GM18507 (cell line): ENCODE results near the gene FAM53B.

Experiments
- DNase-seq: peaks from one replicate; pipeline ENCODE4 v3.0.0; 2011; ENCODE audit warnings: low read depth; ENCODE audit not compliant: insufficient read length; ENCODE audit errors: extremely low spot score
- FAIRE-seq: peaks from 2 replicates; lab custom pipeline; 2011; peaks lifted over from hg19 to GRCh38; lab: Jason Lieb, UNC

FAM53B gene

DNA sequence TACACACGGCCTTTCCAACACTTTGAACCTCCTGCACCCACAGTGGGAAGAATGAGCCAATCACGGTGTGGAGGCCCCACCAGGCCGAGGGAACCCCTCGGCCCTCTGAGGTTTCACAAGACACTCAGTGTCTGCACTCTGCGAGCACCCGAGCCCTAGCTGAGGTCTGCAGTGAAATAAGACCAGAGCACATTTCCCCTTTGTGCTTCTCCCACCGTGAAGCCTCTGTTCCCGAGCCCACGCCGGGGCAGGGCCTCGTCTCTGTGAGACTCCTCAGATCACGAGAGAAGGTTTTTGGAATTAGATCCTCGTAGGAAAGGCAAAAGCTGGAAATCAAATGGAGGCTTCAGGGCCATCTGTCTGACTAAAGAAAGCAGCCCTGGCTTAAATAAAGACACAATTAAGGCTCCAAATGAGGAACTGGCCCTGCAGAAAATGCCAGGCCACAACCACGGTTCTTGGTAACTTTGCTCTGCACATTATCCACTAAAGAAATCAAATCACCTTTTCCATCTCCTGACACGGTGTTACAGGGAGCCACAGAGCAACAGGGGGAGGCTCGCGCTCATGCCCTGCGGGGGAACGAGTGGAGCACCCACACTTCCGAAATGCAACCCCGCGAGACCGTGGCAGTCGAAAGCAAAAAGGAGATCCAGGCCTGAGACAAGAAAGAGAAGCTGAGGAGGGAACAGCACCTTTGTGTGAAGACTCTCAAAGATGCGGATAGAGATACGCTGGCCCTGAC lies 43.7 kb downstream of the FAM53B start:
- peak; percentile 31 for FAIRE-seq

DNA sequence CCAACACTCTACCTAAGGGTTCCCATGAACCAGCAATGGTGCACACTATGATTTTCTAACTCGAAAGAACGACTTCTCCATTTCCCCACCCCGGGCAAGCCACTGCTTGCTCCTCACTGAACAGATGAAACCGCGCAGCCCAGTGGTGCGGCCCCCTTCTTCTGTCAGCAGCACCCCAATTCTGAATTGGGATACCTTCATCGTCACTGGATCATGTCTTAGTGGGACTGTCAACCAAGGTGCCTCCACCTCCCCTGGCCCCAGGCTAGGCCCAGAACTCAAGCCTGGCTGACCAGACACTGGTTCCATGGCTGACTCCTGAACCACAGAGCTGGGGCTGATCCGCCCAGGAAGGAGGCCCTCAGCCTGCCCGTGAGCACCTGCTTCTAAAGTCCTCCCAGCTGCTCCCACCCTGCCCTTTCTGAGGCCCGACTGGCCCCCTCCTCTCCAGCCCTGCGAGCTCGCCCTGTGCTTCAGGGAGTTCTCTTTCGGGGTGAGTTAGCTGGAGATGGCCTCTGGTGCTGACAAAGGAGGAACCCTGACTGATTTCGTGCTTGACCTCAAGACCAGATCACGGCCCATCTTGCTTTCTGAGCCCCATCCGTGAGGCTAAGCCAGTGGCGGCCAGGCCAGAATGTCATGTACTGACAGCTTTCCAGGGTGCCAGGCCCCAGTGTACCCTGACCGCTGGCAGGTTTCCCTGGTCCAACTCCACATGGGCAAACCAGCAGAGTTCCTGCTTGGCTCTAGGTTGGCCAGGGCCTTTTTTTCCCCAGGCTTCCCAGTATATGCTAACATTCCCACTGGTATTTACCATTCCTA lies 44.5 kb downstream of the FAM53B start:
- FAIRE-seq = no peak
- DNase-seq = no peak

More for the DNA sequence above, 43.7 kb downstream of the FAM53B start:
- DNase-seq = no peak

DNA sequence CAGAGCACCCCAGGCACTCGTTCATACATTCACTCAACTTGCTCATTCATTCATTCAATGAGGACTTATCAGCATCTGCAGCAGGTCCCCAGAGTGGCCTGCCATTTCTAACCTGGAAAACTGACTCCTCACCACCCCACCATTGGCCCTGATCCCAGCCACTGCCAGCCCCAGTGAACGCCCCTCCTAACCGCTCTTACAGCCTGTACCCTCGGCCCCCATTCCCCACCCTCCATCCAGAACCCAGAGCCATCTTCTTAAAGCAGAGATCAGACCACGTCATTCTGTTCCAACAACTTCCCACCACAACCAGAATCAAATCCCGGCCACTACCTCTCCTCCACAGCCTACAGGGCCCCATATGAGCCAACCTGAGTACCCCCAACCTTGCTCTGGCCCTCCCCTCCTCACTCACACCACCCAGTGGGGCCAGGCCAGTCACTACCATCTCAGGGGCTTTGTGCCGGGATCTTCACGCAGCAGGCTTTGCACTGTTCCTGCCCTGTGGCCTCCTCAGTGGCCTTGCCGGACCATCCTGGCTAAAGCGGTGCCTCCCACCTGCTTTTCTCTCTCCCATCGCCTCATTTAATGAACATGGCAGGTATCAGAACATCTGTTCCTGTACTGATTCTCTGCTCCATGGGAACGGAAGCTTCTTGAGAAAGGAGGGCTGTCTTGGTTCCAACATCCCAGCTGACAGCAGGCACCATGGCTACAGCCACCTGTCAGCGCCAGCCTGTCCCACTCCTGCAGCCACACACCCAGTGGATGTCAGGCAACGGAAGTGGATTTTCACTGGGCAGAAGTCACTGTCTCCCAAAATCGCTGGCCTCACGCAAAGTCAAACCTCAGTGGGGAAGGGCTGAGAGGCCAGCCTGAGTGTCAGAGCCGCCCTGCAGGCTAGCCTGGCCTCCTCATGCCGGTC lies 45.4 kb downstream of the FAM53B start:
- no peak for FAIRE-seq

DNA sequence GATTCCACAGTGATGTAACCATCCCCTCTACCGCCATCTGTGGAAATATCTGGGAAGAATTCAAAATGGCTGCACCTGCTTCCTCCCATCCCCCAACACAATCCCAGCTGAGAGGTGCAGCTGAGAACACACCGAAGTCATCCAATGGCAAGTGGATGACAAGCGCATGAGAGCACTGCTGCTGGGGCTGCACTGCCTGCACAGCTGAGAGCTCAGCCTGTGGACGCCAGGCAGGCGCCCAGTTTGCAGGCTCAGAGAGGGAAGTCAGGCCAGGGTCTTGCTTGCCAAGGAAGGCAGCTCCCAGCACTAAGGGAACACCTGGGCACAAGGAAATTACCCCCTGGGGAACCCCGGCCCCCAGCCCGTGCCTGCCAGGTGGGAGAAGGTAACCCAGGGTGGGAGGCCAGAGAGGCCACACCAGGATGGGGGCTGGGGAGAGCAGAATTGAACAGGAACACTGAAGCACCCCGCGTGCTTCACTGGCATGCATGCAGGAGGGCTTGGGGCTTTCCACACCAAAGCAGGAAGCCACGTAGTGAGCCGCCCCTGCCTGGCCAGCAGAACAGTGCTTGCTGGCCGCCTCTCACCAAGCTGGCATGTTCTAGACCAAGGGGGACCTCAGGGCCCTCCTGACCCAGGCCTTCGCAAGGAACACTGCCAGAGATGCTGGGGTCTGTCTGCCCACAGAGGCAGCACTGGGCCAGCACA lies 46.2 kb downstream of the FAM53B start:
- FAIRE-seq = peak; percentile 75
- no peak for DNase-seq

More for the DNA sequence above, 45.4 kb downstream of the FAM53B start:
- DNase-seq = no peak

DNA sequence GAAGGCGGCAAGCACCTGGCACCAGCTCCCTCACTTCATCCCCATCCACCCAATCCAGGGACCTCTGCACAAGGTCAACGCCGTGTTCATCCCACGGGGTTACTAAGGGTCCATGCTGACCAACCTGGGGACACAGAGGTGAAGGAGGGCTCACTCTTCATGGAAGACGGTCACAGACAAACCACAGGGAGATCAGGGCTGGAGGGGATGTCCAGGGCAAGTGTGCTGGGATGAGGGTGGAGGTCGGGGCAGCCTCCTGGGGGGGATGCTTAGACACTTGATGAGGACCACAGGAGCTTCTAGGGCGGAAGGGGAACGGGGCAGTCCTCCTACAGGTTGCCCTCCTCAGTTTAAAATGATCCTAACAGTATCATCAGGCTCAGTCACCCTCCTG lies 46.7 kb downstream of the FAM53B start:
- no peak for DNase-seq
- FAIRE-seq = no peak

DNA sequence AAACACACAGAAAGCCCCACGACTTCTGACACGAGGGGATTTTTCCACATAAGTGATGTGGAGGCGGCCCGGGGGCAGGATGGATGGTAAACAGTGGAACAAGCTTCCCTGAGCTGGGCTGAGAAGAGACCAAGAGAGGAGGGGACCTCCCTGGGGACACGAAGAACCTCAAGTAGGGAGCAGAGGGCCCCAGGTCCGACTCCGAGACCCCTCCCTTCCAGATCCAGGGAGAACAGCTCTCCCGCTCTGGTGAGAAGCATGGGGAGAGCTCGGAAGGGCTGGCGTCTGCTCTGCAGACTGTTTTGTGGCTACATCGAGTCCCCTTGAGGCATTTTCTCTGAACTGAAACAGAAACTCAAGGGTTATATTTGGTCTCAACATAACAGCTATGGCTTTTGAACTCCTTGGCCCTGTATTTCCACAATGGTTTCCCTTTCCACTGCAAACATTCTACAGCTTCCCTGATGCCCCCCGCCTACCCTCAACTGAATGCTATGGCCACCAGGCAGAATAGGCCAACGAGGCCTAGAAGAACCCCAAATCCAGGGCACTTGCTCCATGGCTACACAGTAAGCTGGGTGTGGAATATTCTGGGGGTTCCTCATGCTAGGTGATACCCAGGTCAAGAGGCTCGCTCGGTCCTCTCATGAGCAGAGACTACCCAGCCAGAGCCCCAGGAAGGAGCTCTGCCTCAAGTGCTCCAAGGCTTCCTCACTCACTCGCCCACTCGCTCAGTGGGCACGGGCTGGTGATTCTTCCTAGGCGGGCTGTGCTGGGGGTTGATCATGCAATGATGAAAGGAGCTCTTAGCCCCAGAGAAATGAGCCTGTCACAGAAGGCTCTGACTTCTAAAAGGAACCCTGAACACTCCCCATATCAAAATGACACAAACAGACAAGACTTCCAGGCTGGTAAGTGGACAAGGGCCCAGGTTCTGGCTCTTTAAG lies 47.5 kb downstream of the FAM53B start:
- FAIRE-seq = peak; percentile 97

DNA sequence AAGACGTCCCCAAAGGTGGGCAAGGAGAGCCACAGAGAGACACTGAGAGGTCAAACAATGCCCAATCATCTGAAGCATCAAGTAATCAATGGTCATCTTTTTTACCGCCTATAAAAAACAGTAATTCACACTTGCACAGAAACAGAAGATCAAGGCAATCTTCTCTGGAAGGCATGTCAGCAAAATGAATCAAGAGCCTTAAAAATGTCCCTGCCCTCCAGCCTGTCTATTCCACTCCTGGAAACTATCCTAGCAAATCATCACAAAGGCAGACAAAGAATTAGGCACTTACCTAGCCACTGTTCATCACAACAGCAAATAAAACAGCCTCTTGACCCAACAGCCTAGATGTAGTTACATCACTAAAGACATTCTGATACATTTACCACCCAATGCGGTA lies 48.9 kb downstream of the FAM53B start:
- FAIRE-seq = no peak
- DNase-seq = no peak

More for the DNA sequence above, 47.5 kb downstream of the FAM53B start:
- peak; percentile 58 for DNase-seq

DNA sequence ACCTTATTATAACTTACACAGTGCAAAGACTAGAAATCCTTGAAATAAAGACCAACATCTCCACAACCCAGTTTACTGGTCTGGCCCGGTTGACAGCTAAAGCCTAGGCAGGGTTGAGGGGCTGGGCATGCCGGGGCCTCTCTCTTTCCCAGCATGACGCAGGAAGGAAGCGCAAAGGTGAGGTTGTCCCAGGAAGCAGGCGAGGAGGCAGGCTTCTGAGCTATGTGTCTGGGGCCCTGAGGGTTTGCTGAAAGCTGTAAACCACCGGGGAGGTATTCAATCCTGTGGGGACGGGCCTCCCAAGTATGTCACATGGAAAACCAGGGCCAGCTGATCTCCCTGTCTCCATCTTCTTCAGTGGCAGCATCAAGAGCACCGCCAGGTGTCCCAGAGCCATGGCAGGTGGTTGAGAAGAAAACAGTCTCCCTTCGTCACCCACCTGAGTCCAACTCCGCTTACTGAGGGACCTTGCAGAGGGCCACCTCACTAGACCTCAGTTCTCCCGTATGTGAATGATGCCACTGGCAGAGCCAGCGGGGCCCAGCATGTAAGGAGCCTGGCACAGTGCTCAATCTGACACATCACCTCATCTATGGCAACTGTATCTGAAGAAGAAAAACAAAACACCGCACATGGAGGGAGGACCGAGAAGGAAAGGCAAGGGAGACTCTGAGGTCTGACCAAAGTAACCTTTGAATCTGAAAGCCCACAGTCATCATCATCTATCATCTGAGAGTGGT lies 49.5 kb downstream of the FAM53B start:
- DNase-seq = no peak
- no peak for FAIRE-seq

DNA sequence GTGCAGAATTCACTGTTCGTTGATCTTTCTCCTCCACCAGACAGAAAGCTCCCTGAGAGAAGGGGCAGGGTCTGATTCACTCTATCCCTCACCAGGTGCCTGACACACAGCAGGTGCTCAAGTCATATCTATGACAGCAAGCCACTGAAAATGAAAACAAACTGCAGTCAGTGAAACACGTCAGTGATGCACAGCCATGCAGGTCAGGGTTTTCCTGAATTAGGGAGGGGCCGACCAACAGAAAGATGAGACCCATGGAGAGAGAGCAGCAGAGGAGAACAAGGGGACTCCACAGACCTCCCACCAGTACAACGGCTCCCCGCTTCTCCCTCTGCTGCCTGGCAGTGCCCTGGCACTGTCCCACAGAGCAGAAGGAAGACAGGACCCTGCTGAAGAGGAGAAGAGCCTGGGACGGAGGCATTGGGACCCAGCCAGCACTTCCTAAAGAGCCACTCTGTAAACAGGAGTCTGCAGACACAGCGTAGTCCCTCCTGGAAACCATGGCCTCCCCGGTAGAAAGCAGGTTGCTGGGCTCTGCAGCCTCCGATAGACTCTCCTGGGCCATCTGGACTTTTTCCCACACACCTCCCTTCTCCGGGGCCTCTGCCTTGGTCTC lies 50.3 kb downstream of the FAM53B start:
- peak; percentile 46 for FAIRE-seq

DNA sequence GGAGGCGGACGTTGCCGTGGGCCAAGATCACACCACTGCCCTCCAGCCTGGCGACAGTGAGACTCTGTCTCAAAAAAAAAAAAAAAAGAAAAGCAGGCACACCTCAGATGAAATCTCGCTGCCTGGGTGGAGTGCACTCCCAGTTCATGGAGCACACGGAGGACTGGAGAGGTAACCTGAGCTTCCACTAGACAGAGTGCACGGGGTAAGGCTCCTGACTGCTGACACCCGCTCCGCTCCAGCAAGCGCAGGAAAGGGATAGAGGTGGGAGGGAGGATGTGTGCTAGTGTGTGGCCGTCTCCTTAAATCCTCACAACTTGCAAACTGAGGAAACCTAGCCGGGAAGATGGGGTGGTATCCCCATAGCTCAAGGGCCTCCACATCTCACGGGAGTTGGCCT lies 50.8 kb downstream of the FAM53B start:
- DNase-seq = no peak
- FAIRE-seq = no peak

More for the DNA sequence above, 50.3 kb downstream of the FAM53B start:
- DNase-seq = no peak

DNA sequence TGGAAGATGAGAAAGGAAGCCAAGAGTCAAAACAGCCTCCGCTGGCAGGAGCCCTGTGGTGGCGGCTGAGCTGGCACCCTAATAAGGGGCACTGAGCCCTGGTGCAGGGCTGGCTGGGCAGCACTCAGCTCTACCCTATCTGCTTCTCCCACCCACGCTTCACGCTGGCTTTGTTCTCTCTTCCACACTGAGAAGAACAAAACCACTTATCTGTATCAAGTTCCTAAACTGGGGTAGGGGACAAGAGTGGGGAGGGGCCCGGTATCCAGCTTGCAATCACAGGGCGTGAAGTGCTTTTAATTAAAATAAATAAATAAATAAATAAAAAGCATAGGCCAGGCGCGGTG lies 52.1 kb downstream of the FAM53B start:
- FAIRE-seq = no peak
- DNase-seq = no peak

DNA sequence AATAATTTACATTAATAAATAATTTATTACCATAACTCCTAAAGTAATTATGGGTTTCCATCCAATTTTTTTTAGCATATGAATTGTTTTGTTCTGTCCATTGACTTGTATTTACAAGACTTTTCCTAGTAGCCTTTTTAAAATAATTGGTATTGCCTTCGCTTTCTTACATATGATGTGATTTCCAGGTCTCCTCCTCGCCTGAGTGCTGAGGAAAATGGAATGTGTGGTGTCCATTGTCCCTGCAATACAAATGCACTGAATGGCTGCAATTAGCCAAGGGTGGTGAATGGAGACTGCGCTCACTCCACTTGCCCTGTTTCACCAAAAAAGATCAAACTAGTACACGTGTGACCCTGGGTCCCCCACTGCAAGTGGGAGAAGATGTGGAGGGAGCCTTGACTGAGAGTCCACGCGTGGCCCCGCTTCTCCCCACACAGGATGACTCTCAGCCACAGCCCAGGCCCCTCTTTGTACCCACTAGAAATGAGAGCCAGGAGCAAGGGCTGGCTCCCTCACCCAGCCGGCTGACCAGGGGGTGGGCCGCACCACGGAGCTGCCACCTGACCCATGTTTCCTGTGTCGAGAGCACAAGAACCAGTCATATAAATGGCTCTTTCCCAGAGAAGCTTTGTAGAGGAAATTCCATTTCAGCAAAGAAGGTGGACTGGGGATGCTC lies 52.6 kb downstream of the FAM53B start:
- FAIRE-seq (no peak), DNase-seq (no peak)

DNA sequence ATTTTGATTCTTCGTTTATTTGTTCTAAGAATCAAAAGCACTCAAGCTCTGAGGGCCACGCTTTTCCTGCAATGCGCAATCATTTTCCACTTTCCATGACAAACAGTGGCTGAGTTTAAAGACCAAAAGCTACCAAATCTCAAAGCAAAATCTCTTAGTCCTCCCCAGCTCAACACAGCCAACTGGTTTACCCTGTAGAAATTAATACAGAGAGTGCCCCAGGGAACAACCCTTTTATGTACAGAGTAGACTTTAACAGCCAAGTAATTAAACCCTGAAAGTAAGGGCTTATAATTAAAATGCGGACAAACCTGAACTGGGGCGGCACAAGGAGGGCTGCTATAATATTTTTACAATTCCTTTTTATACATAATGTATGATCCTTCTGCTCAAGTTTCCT lies 53.2 kb downstream of the FAM53B start:
- DNase-seq (no peak), FAIRE-seq (no peak)

DNA sequence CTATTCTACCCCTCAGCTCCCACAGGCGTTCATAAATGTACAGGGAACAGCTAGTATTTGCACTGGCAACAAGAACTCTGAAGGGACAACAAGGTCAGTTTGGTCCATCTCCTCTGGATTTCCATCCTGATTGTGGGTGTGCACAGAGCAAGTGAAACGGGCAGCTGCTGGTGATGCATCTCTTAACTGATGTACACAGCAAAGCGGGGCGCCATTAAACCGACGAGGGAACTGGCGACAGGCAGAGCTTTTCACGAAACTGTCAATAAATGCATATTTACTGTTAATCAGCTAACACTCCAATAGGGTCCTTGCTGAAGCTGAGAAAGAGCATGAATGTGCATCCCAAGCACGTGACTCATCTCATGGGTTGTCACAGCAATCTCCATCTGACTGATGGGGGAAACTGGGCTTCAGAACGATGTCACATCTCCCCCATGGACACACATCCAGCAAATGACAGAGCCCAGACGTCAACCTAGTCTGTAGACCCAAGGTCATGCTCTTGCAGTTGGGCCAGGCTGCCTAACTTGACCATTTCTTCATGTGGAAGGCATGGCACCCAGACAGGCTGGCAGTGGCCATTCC lies 54.2 kb downstream of the FAM53B start:
- DNase-seq = no peak
- FAIRE-seq = no peak

DNA sequence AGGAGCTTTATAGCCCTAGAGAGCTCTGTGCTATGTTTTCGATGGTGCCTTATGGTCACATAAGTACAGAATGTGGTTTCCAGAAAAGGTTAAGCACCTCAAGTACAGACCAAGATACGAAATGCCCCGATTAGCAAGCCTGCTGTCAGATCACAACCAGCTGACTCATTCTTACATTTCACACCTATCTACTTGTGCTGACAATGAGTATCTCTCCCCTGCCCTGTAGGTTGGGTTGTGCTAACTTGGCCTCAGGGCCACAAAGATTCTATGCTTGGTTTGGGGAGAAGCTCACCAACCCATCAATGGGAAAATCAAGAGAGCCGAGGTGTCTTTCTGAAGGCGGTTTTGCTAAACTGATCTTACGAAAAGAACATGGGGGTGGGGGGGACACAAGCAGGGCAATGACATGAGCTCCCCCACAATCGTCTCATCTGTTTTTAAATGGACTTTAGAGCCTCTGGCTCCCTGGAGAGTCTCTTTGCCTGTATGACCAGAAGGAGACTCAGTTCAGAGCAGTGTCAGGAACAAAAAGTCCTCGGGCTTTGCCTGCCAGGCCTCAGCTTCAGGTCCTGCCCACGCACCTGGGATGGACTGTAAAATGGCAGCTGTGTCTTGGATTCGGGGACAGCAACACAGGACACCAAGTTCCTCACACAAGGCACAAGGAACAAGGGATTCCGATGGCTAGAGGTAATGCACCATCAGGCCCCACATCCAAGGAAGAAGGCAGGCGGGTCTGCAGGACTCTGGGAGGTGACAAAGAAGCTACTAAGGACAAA lies 55.1 kb downstream of the FAM53B start:
- FAIRE-seq (peak; percentile 99), DNase-seq (peak; percentile 58)

DNA sequence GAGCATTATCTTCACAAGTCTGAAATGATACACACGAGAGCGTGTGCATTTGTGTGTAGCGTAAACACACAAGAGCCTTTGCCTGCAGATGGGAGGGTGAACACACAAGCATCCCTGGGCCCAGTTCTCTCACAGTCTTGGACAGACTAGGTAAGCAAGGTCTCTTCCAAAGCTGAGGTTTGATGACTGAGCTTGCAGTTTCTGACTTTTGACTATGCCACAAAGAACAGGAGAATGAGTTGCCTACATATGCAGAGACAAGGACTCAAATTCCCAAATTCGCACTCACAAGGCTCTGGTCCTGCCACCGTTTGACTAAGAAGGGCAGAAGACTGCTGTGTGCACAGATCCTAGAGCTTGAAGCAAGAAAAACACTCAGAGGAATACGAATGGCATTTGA lies 55.8 kb downstream of the FAM53B start:
- FAIRE-seq = no peak

More for the DNA sequence above, 55.8 kb downstream of the FAM53B start:
- DNase-seq = no peak
